Vagina (tissue), 2 donors: ENCODE results near the gene ZNF862.

Source experiments
- POLR2A ChIP-seq, 2 donors: fragments of 450-650 bp; IDR thresholded peaks; one replicate each; pipeline ENCODE4 v1.6.1; 2017; ENCODE audit warnings: antibody characterized with exemption in 2 of 2, mild to moderate bottlenecking in 2 of 2, moderate library complexity in 2 of 2
- POLR2AphosphoS5 ChIP-seq, 2 donors: sonication (generic); formaldehyde crosslinking; IDR thresholded peaks; one replicate each; pipeline ENCODE4 v1.9.0; 2017; ENCODE audit warnings: antibody characterized with exemption in 2 of 2, mild to moderate bottlenecking in 2 of 2, low read depth in 1 of 2; ENCODE audit not compliant: insufficient read depth in 1 of 2
- TF ChIP-seq, protein P1 (sequence below), 3 experiments: fragments of 450-650 bp in 2 of 3; fragments of 200-600 bp in 1 of 3; sonication (generic) in 1 of 3; IDR thresholded peaks; one replicate each; pipeline ENCODE4 v1.5.1; 2017 to 2019; ENCODE audit warnings: antibody characterized with exemption in 3 of 3, mild to moderate bottlenecking in 2 of 3, moderate library complexity in 2 of 3

- no peak for TF ChIP-seq POLR2A (IDR thresholded peaks at IDR 0.05)
- TF ChIP-seq, protein P1, sequence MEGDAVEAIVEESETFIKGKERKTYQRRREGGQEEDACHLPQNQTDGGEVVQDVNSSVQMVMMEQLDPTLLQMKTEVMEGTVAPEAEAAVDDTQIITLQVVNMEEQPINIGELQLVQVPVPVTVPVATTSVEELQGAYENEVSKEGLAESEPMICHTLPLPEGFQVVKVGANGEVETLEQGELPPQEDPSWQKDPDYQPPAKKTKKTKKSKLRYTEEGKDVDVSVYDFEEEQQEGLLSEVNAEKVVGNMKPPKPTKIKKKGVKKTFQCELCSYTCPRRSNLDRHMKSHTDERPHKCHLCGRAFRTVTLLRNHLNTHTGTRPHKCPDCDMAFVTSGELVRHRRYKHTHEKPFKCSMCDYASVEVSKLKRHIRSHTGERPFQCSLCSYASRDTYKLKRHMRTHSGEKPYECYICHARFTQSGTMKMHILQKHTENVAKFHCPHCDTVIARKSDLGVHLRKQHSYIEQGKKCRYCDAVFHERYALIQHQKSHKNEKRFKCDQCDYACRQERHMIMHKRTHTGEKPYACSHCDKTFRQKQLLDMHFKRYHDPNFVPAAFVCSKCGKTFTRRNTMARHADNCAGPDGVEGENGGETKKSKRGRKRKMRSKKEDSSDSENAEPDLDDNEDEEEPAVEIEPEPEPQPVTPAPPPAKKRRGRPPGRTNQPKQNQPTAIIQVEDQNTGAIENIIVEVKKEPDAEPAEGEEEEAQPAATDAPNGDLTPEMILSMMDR (IDR thresholded peaks at IDR 0.05) = no peak
- no peak for TF ChIP-seq POLR2AphosphoS5 (IDR thresholded peaks at IDR 0.05; ENCODE audit: insufficient read depth in 1 of 2, low read depth in 1 of 2)
Measured at GRCh38 chr7:149880638-149881311, 42.6 kb downstream of the ZNF862 start.
